GM12891 (cell line): ENCODE results near the gene SORBS1.

Experiments used
- DNase-seq: peaks from one replicate; pipeline ENCODE4 v3.0.0; 2011; ENCODE audit warnings: low spot score; ENCODE audit not compliant: insufficient read length
- FAIRE-seq: peaks from 2 replicates; lab custom pipeline; 2011; peaks lifted over from hg19 to GRCh38; lab: Jason Lieb, UNC
- PAX5 ChIP-seq: IDR thresholded peaks from 2 replicates; pipeline ENCODE4 v1.6.1; 2011; ENCODE audit warnings: low read length, moderate library complexity, mild to moderate bottlenecking; ENCODE audit not compliant: insufficient read depth, severe bottlenecking
- POLR2A ChIP-seq: IDR thresholded peaks from 2 replicates; pipeline ENCODE4 v1.6.1; 2011; ENCODE audit warnings: low read depth, low read length, control low read depth
- POLR2AphosphoS5 ChIP-seq: IDR thresholded peaks from 2 replicates; pipeline ENCODE4 v1.6.1; 2011; ENCODE audit warnings: low read depth, low read length, control low read depth
- POU2F2 ChIP-seq: IDR thresholded peaks from 2 replicates; pipeline ENCODE4 v1.6.1; 2011; ENCODE audit warnings: low read depth, mild to moderate bottlenecking, control low read depth, low read length, moderate library complexity
- SPI1 ChIP-seq: IDR thresholded peaks from 2 replicates; pipeline ENCODE4 v1.6.1; 2011; ENCODE audit warnings: low read depth, low read length, control low read depth
- TAF1 ChIP-seq: IDR thresholded peaks from 2 replicates; pipeline ENCODE4 v1.6.1; 2011; ENCODE audit warnings: low read depth, low read length, control low read depth

Gene SORBS1

DNA sequence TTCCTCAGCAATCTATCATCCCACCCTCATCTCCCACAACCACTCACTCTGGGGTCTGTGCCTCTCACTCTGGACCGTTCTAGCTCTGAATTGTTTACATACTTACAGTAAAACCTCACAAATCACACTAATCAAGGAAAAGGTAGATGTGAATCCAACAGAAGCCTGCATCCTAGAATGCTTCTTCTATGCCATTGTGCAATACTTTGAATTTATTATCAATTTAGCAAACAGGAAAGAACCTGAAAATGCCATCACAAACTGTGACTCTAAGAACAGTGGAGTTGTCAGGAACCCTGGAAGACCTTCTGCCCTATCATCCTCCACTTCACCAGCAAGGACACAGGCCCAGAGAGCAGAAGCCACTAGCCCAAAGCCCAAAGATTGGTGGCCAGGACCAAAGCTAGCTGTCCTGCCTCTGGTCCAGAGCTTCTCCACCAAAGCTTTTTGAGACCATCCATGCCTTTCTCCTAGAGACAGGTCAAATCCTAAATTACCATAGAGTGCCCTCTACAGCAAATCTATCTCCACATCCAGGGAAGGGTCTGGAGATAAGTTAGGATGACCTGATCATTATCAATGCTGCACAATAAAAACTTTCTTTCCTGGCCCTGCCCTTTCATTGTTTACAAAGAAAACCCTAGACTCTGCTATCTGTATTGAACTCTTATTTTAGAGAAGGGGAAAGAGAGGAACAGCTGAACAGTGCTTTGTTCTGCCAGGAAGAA, 2.4 kb downstream of the SORBS1 start:
- FAIRE-seq, result no peak
- DNase-seq, result no peak
- TF ChIP-seq POU2F2 (no peak), PAX5 (no peak), SPI1 (no peak), POLR2A (no peak), POLR2AphosphoS5 (no peak), TAF1 (no peak)

DNA sequence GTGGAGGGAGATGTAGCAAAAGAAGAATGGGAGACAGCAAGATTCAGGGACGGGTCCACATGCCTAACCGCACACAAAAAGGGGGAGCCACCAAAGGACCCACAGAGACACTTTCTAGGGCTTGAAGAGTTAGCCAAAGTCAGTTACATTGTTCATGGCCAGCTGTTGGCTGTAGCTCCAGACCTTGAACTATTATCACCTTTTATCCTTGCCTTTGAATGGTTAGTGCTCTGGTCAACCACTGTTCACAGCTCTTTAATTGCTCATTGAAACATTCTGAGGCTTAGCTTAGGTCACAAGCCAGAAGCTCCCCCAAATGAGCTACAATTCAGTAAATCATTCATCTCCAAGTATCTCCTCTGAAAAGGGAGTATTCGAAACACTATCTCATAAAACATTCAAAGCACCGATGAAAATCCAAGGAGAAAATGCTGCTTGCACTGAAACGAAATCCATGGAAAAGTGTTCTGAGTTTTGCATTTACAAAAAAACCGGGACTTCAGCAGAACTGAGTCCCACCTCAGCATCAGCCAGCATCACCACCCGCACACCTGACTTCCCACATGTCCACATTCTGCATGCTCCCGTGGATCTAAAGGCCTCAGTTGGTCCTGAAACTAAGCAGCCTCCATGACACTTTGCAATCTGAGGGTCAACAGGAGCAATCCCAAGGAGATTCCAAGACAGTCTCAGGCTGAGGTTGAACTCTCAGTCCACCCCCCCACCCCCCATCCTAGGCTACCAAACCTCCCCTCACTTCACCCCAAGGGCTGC, 4.0 kb downstream of the SORBS1 start:
- TF ChIP-seq POLR2AphosphoS5 (no peak), SPI1 (no peak), POLR2A (no peak), POU2F2 (no peak), TAF1 (no peak), PAX5 (no peak)
- DNase-seq, result no peak
- FAIRE-seq, result no peak

DNA sequence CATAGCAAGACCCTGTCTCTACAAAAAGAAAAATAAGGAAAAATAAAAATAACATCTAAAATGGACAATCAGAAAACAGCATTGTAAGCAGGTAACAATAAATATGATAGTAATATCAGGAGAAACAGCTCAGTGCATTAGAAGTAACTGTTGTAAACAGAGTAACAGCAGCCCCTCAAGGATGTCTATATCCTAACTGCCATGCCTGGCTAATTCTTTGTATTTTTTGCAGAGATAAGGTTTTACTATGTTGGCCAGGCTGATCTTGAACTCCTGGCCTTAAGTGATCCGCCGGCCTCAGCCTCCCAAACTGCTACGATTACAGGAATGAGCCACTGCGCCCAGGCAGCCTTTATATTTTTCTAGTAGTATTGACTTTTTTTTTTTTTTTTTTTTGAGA, 7.5 kb downstream of the SORBS1 start:
- DNase-seq (no peak), FAIRE-seq (no peak)
- no peak for TF ChIP-seq POLR2A
- no peak for TF ChIP-seq PAX5
- TF ChIP-seq POLR2AphosphoS5, result no peak
- no peak for TF ChIP-seq POU2F2
- no peak for TF ChIP-seq TAF1
- no peak for TF ChIP-seq SPI1

DNA sequence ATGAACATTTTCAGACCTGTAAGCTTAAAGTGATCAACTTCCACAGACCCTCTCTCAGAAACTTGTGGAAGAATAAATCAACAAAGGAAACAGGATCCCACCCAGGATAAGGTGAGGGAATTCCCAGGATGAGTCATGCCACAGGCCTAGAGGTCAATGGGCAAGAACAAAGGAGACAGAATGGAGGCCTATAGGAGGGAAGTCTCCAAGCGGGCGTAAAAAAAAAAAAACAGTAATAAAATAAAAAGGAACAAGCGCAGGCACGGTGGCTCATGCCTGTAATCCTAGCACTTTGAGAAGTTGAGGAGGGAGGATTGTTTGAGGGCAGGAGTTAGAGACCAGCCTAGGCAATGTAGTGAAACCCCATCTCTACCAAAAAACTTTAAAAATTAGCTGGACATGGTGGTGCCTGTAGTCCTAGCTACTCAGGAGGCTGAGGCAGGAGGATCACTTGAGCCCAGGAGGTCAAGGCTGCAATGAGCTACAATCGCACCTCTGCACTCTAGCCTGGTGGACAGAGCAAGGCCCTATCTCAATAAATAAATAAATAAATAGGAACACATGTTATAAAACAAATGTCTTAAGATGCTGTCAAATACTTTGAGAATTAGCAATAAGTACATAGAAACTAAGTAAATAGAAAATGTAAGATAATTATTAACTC, 8.4 kb downstream of the SORBS1 start:
- TF ChIP-seq TAF1 (no peak), POLR2A (no peak), PAX5 (no peak), POU2F2 (no peak), SPI1 (no peak), POLR2AphosphoS5 (no peak)
- DNase-seq (no peak), FAIRE-seq (no peak)

DNA sequence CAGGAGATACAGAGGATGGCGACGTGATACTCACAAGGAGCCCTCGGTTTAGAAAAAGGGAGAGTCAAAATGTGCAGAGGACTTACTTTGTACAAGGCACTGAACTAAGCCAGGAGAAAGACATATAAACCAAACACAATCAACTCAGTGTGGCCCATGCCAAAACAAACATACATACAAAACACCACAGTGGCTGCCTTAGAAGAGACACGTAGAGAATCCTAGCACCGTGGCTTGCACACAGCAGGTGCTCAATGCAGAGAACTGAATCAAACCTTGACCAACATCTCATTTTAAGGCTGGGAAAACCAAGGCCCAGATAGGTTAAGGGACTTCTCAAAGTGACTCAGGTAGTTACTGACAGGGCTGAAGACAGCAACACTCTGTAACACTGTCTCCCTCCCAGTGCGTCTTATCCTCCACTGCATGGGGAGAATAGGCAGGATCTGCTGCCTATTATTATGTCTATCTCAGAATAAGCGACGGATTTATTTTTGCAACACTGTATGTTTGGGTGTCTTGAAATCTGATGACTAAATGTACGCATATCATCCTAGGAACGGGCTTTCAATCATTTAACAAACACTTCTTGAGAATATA, 11.0 kb downstream of the SORBS1 start:
- DNase-seq (no peak), FAIRE-seq (no peak)

DNA sequence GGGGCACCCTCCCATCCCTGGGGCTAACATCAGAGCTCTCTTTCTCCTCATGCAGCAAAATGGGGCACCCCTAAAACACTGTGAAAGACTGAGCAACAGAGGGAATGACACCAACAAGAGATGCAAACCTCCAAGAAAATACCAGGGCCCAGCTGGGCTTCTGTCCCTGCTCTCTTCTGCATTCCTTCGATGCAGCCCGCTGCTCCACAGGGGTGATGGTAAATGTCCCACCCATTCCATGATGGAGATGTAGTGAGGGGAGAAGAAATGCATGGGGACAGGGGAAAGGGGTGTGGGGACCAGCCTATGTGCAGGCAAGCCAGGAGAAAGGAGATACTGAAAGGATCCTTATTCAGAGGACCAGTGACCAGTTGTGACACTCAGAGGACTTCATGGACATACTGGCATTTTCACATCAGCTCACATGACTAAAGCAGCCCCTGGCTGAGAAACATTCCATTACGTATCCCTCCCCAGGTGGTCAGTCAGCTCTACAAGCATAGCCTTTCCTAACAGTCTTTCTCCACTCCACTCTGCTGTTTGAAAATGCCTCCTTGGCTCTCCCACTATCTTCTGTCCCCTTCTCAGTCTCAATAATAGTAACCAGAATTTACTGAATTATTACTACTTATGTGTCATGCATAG, 13.3 kb downstream of the SORBS1 start:
- FAIRE-seq (no peak), DNase-seq (no peak)
- TF ChIP-seq POLR2A (no peak), PAX5 (no peak), POLR2AphosphoS5 (no peak), TAF1 (no peak), SPI1 (no peak), POU2F2 (no peak)

More for the DNA sequence above, 11.0 kb downstream of the SORBS1 start:
- TF ChIP-seq TAF1 (no peak), SPI1 (no peak), PAX5 (no peak)

DNA sequence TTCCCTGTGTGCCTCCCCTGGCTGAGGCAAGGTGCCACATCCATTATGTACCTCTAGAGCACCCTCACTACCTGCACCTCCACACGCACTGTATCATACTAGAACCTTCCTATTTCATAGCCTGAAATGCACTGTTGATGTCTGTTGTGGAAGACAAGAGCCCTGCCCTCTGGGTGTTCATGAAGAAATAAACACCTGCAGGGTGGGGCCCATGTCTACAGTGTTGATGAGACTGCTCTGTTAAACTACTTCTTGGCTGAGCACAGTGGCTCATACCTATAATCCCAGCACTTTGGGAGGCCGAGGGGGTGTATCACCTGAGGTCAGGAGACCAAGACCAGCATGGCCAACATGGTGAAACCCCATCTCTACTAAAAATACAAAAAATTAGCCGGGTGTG, 14.0 kb downstream of the SORBS1 start:
- TF ChIP-seq TAF1 (no peak), PAX5 (no peak)
- DNase-seq, result no peak
- FAIRE-seq, result no peak

DNA sequence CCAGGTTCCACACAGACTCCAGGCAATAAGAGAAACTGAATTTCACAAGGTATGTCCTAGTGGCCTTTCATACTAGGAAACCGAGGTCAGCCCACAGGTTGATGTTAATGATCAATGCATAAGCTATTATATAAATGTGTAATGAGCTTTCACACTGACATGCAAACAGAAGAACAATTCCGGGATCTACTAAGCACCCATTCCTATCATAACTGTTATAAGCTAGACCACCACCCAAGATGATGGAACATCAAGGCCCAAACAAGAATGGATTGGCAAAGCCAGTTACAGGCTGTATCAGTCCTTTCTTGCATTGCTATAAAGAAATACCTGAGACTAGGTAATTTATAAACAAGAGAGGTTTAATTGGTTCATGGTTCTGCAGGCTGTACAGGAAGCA, 15.2 kb downstream of the SORBS1 start:
- FAIRE-seq (no peak), DNase-seq (no peak)
- TF ChIP-seq POLR2A, result no peak
- no peak for TF ChIP-seq SPI1
- no peak for TF ChIP-seq POU2F2
- TF ChIP-seq TAF1, result no peak
- TF ChIP-seq POLR2AphosphoS5, result no peak
- no peak for TF ChIP-seq PAX5

DNA sequence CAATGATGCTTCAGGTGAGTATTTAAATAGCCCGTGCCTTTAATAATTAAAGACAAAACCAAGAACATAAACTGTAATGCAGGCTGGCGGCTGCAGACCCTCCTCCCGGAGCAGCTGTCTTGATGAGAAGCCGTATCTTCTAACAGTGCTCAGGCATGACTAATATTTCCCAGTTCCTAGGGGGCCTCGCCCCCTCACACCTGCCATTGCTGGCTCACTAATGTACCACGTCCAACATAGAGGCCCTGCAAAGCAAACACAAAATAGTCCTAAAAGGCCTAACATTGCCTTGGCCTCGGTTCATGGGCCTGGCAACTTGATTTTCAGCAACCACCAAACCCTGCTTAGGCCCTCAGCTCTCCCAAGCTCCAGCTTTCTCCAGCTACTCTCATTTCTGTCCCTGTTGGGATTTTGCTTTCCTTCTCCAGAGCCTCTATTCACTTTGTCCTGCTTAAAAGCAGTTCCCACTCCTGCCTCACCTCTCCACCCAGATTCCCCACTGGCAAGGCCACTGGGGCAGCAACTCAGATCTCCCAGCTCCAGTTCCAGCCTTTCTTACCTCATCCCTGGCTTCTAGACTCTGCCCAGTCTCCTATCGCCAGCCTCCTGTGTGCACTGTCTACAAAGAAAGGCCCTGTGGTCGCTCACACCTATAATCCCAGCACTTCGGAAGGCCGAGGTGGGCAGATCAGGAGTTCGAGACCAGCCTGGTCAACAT, 16.2 kb downstream of the SORBS1 start:
- TF ChIP-seq POLR2A (no peak), PAX5 (no peak), POLR2AphosphoS5 (no peak), SPI1 (no peak), TAF1 (no peak), POU2F2 (no peak)
- FAIRE-seq (no peak), DNase-seq (no peak)
